Measurements from ENCODE around the gene TMEM54. TPM values are rescaled to one million over a fixed set of nuclear protein-coding genes. Genes with fewer than 3 reads are reported as not detected.

Gene TMEM54, protein sequence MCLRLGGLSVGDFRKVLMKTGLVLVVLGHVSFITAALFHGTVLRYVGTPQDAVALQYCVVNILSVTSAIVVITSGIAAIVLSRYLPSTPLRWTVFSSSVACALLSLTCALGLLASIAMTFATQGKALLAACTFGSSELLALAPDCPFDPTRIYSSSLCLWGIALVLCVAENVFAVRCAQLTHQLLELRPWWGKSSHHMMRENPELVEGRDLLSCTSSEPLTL
- total RNA-seq (2021; ENCODE audit: unreplicated experiment) (61.5 TPM), Bru-seq, nascent RNA (percentile 44 among the genes with signal in this experiment), BruChase-seq, experiment 1, labeled RNA remaining after a 2-hour chase (percentile 49 among the genes with signal in this experiment), BruChase-seq, experiment 2, labeled RNA remaining after a 6-hour chase (percentile 51 among the genes with signal in this experiment)
- 133 TPM for polyA plus RNA-seq (2012; ENCODE audit: insufficient read length)
- long read RNA-seq, transcript TMEM54-202 (6 exons, 999 nt) = major isoform, 53 of 78 reads
- long read RNA-seq, partial matches to known transcripts = 3 of 78 reads
- long read RNA-seq, other reads (novel, unspliced or antisense) = 19 of 78 reads

DNA sequence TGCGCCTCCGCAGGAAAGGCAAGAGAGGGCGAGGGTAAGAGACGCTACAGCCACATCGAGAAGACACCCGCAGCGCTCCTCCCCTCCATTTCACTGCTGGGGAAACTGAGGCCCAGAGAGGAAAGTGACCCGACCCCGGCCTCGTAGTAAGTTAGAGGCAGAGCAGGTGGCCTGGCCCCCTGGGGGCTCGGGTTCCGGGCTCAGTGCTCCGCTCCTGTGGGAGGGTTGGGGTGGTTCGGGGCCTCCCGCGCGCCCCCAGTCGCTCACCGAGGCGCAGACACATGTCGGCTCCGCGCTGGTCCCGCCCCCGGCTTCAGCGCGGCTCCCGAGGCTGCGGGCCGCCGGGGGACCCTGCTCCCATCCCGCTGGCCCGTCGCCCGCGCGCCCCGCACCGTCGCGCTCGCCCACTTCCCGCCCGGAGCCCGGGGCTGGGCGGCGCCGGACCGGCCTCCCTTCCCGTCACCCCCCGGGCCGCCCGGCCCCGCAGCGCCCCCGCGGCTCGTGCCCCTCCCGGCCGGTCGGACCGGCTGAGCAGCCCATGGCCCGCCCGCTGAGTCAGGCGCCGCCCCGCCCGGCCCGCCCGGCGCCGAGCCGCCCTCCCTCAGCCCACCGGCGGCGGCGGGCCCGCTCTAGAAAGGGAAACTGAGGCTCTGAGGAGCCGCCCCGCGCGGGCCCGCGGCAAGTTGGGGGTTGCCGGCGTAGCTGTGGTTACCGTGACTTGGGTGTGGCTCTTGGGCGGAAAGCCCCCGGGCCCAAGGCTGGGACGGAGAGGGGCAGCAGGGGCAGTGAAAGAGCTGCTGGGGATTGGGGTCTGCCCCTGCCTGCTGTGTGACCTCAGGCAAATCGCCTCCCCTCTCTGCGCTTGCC is at the start of gene TMEM54:
TSS of gene TMEM54 (minus strand) at position 434 of the 867 bp plus-strand sequence. CDS start at position 283, 151 bp downstream.
- Histone ChIP-seq H3K27ac (ENCODE audit: low read length) (peak within 1 kb of the TSS; percentile 77), H3K4me3 (ENCODE audit: low read depth in 2 of 2, low read length in 2 of 2) (peak within 1 kb of the TSS; percentile 57 to 75), H3K4me1 (ENCODE audit: control insufficient read depth, insufficient read depth, low read length) (0 out of 2 replicates have a peak, but pooled peaks cover 5% of the 10 kb centered on the region), H3K27me3 (ENCODE audit: control insufficient read depth, insufficient read depth, low read length) (no peaks in the 10 kb centered on the region), H3K36me3 (ENCODE audit: control insufficient read depth, insufficient read depth, low read length) (no peaks in the 10 kb centered on the region; the same call in 1 of the 2 replicates), H3K9me3 (ENCODE audit: control insufficient read depth, insufficient read depth, low read depth, low read length) (no peaks in the 10 kb centered on the region)
- no TSS peak for BruUV-seq (replicated peaks)
- ChIA-PET CTCF (no interaction called here), POLR2A (interaction anchor here (0.7 kb wide), 1 partner anchor 10 kb away, joined by 6 read pairs; no protein-coding TSS in a partner anchor)
- TF ChIP-seq TCF7L2 (IDR thresholded peaks at IDR 0.05; ENCODE audit: low read depth, low read length) = no peak
- TF ChIP-seq, protein P1, sequence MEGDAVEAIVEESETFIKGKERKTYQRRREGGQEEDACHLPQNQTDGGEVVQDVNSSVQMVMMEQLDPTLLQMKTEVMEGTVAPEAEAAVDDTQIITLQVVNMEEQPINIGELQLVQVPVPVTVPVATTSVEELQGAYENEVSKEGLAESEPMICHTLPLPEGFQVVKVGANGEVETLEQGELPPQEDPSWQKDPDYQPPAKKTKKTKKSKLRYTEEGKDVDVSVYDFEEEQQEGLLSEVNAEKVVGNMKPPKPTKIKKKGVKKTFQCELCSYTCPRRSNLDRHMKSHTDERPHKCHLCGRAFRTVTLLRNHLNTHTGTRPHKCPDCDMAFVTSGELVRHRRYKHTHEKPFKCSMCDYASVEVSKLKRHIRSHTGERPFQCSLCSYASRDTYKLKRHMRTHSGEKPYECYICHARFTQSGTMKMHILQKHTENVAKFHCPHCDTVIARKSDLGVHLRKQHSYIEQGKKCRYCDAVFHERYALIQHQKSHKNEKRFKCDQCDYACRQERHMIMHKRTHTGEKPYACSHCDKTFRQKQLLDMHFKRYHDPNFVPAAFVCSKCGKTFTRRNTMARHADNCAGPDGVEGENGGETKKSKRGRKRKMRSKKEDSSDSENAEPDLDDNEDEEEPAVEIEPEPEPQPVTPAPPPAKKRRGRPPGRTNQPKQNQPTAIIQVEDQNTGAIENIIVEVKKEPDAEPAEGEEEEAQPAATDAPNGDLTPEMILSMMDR (IDR thresholded peaks at IDR 0.05) = no peak; the same call in 1 of the 2 replicates
- TF ChIP-seq POLR2AphosphoS5 (IDR thresholded peaks at IDR 0.05; ENCODE audit: low read depth, low read length) = no peak
- TF ChIP-seq, protein P2, sequence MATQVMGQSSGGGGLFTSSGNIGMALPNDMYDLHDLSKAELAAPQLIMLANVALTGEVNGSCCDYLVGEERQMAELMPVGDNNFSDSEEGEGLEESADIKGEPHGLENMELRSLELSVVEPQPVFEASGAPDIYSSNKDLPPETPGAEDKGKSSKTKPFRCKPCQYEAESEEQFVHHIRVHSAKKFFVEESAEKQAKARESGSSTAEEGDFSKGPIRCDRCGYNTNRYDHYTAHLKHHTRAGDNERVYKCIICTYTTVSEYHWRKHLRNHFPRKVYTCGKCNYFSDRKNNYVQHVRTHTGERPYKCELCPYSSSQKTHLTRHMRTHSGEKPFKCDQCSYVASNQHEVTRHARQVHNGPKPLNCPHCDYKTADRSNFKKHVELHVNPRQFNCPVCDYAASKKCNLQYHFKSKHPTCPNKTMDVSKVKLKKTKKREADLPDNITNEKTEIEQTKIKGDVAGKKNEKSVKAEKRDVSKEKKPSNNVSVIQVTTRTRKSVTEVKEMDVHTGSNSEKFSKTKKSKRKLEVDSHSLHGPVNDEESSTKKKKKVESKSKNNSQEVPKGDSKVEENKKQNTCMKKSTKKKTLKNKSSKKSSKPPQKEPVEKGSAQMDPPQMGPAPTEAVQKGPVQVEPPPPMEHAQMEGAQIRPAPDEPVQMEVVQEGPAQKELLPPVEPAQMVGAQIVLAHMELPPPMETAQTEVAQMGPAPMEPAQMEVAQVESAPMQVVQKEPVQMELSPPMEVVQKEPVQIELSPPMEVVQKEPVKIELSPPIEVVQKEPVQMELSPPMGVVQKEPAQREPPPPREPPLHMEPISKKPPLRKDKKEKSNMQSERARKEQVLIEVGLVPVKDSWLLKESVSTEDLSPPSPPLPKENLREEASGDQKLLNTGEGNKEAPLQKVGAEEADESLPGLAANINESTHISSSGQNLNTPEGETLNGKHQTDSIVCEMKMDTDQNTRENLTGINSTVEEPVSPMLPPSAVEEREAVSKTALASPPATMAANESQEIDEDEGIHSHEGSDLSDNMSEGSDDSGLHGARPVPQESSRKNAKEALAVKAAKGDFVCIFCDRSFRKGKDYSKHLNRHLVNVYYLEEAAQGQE (IDR thresholded peaks at IDR 0.05; ENCODE audit: insufficient read depth in 1 of 2, low read depth in 2 of 2, low read length in 1 of 2) = no peak
- no peak for TF ChIP-seq SIN3A (IDR thresholded peaks at IDR 0.05; ENCODE audit: borderline replicate concordance, insufficient read depth, low read depth, low read length)
- DNase-seq (ENCODE audit: low read depth, low spot score) = no peak
- in situ Hi-C loops (cut with HindIII; ENCODE audit: low pct_unique_long_range_greater_than_20kb, low sequenced_read_pairs) = no loop called here
- intact Hi-C loops (cut with micrococcal nuclease; ENCODE audit: unreplicated experiment) = no loop called here
- ATAC-seq = peak; percentile 86

DNA sequence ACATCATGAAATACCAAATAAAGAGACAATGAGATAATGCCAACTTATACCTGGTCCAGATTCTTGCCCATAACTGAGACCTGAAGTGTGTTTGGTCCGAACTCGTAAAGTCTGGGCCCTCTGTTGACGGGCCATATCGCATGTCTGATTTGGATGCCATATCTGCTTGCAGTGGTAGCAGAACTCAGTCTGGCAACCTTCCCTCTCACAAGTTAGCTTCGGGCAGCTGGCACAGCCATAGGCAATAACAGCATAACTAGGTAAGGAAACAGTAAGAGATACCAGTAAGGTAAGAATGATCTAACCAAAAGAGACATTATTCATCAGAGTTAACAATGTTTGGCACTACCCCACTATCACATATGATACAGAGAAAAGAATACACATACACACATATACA is 48.3 kb upstream of the TMEM54 start:
- ATAC-seq = no peak
- Histone ChIP-seq H3K4me1 (ENCODE audit: control insufficient read depth, insufficient read depth, low read length) (peaks cover 9% of the 10 kb centered on the region), H3K9me3 (ENCODE audit: control insufficient read depth, insufficient read depth, low read depth, low read length) (no peaks in the 10 kb centered on the region), H3K36me3 (ENCODE audit: control insufficient read depth, insufficient read depth, low read length) (no peaks in the 10 kb centered on the region; the same call in 1 of the 2 replicates), H3K27ac (ENCODE audit: low read length) (no peak overlapping the region), H3K4me3 (ENCODE audit: low read depth in 2 of 2, low read length in 2 of 2) (no peak overlapping the region), H3K27me3 (ENCODE audit: control insufficient read depth, insufficient read depth, low read length) (no peaks in the 10 kb centered on the region)
- TF ChIP-seq, protein P1 (IDR thresholded peaks at IDR 0.05) = no peak
- TF ChIP-seq, protein P2 (IDR thresholded peaks at IDR 0.05; ENCODE audit: insufficient read depth in 1 of 2, low read depth in 2 of 2, low read length in 1 of 2) = no peak
- TF ChIP-seq TCF7L2 (IDR thresholded peaks at IDR 0.05; ENCODE audit: low read depth, low read length) = no peak
- TF ChIP-seq POLR2AphosphoS5 (IDR thresholded peaks at IDR 0.05; ENCODE audit: low read depth, low read length) = no peak
- TF ChIP-seq SIN3A (IDR thresholded peaks at IDR 0.05; ENCODE audit: borderline replicate concordance, insufficient read depth, low read depth, low read length) = no peak
- ChIA-PET POLR2A (no interaction called here), CTCF (interaction anchor here (0.7 kb wide), 1 partner anchor 9 kb away, joined by 3 read pairs; no protein-coding TSS in a partner anchor)
- DNase-seq (ENCODE audit: low read depth, low spot score) = no peak
- intact Hi-C loops (cut with micrococcal nuclease; ENCODE audit: unreplicated experiment) = no loop called here
- no TSS peak for BruUV-seq (replicated peaks)
- in situ Hi-C loops (cut with HindIII; ENCODE audit: low pct_unique_long_range_greater_than_20kb, low sequenced_read_pairs) = no loop called here

Data from Panc1 (cell line).